ENCODE data around the gene ULK4.
A peak's percentile ranks its signal among the peaks of the same experiment; 100 is the strongest.

ULK4 gene

DNA sequence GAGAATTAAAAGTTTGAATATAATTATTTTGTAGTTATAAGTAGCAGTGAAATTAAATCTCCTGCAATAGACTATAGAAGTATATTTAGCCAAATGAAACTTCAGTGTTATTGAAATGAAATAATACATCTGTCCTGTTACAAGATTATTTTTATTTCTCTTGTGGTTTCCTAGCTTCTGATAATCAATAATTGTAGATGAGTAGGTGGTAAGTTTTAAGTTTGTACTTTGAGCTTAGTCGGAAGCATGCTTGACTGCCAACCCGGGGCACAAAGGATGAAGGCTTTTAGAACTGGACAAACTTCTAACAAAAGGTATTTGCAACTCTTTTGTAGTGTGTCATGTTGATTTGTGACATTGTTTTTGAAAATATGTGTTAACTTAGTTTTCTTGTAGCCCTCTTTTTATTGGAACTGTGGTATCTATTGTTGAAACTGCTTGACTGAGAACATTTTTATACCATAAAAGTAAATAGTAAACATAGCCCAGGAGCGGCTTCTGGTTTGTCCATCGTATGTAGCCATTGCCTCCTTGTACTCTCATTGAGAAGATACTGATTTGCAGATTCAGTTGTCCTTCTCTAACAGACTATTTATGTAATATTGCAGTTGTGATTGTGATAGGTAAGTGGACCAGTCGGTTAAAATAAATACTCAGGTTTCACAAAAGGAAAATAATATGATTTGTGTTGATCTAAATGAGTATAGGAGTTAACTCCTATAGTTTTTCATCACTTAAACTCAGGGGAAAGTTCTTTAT is 759.6 kb downstream of the ULK4 start:
- DNase-seq: no peak

- DNase-seq: no peak
Measured at GRCh38 chr3:41200669-41201021, 761.3 kb downstream of the ULK4 start.

DNA sequence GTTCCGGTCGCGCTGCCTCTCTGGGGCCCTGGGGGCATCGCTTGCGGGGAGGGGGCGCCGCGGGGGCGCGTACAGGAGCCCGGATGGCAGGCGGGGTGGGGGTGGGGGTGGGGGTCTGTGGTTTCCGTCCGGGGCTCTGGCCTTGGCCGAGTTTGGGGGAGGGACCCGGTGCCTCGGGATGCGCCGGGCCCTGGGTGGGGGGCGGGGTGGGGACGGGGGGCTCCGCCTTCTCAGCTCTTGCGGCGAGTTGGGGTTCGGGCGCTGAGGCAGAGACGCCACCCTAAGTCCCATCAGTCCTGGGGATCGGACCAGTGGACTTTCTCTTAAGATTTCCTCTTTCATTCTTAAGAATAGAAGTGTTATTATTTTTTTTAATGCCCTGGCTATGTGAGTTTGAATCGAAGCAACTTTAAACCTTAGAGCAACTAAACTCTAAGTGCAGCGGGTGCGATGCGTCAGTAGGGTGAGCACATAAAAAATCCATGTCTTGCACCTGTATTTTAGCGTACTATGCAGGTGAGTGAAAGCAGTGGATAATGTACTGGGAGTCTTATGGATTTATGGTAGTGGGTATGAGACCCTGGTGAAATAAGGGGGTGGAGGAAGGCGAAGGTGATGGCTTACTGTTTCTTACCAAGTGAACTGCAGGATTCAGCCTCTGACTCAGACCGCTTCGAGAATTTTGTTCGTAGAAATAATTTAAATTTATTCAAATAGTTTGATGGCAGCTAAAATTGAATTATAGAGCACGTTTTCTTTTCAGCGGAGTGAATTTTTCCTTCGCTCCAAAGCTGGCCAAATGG is 761.8 kb downstream of the ULK4 start:
- peak; percentile 20 for DNase-seq

- peak; percentile 86 for DNase-seq
Measured at GRCh38 chr3:41198950-41199865, 762.7 kb downstream of the ULK4 start, which contains the start of gene CTNNB1. TSS of gene CTNNB1 (plus strand) at chr3:41199505. CDS start at chr3:41224069, 24,564 bp downstream.

GRCh38 chr3:41198526-41198925 is 763.4 kb downstream of the ULK4 start:
- no peak for DNase-seq

GRCh38 chr3:41198046-41198445 is 763.9 kb downstream of the ULK4 start:
- no peak for DNase-seq
